GM10266 (cell line): ENCODE data around the gene CAMK2B.

ENCODE experiments used
- DNase-seq: peaks from one replicate; pipeline ENCODE4 v3.0.0; 2012; ENCODE audit errors: extremely low spot score
- TF ChIP-seq, protein P1 (sequence below): IDR thresholded peaks from 2 replicates; pipeline ENCODE4 v1.5.1; 2012; ENCODE audit warnings: mild to moderate bottlenecking, low read depth; ENCODE audit not compliant: control insufficient read depth, insufficient read depth; ENCODE audit errors: missing control alignments

Gene CAMK2B

DNA sequence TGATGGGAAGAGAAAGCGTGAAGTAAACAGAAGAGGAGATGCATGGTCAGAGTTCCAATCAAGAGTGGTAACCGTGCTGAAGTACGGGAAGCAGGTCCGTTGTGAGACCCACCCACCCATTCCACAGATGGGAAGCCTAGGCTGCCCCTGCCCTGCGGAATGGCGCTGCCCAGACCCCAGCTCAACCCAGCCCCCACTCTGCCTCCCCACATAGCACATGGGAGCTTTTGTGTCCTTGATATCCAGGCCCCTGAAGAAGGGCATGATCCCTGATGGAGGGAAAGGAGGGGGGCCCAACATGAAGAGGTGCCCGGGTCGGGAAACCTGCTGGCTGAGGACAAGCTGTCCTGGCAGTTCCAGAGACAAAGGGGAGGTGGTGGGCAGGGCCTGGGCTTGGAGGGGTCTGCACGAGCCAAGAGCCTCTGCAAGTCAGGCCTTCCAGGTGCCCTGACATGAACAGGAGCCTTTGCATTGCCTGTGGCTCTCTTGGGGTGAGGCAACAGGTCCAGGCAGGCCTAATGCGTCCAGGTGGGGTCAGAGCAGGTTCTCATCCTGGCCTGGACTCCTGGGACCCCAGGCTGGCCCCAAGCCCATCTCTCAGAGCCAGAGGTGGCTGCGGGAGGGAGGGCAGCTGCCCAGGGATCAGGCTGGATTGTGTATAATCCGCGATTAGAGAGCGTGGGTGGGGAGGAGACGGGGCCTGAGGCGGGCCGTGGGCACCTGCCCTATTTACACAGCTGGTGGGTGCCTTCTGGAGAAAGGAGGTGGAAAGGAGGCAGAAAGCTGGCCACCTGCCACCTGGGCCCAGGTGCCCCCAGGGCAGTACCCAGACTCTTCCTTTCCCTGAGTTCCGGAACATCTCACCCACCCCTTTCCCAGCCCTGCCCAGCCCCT lies 101.1 kb downstream of the CAMK2B start:
- DNase-seq = no peak
- TF ChIP-seq, protein P1, sequence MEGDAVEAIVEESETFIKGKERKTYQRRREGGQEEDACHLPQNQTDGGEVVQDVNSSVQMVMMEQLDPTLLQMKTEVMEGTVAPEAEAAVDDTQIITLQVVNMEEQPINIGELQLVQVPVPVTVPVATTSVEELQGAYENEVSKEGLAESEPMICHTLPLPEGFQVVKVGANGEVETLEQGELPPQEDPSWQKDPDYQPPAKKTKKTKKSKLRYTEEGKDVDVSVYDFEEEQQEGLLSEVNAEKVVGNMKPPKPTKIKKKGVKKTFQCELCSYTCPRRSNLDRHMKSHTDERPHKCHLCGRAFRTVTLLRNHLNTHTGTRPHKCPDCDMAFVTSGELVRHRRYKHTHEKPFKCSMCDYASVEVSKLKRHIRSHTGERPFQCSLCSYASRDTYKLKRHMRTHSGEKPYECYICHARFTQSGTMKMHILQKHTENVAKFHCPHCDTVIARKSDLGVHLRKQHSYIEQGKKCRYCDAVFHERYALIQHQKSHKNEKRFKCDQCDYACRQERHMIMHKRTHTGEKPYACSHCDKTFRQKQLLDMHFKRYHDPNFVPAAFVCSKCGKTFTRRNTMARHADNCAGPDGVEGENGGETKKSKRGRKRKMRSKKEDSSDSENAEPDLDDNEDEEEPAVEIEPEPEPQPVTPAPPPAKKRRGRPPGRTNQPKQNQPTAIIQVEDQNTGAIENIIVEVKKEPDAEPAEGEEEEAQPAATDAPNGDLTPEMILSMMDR = no peak

- no peak for DNase-seq
- TF ChIP-seq, protein P1 = no peak
These were observed 101.9 kb downstream of the CAMK2B start for GRCh38 chr7:44223362-44224079.

- TF ChIP-seq, protein P1 = no peak
- DNase-seq = no peak
These were observed 102.6 kb downstream of the CAMK2B start for GRCh38 chr7:44222776-44223261.

GRCh38 chr7:44222074-44222473 lies 103.3 kb downstream of the CAMK2B start:
- TF ChIP-seq, protein P1 = no peak
- no peak for DNase-seq

DNA sequence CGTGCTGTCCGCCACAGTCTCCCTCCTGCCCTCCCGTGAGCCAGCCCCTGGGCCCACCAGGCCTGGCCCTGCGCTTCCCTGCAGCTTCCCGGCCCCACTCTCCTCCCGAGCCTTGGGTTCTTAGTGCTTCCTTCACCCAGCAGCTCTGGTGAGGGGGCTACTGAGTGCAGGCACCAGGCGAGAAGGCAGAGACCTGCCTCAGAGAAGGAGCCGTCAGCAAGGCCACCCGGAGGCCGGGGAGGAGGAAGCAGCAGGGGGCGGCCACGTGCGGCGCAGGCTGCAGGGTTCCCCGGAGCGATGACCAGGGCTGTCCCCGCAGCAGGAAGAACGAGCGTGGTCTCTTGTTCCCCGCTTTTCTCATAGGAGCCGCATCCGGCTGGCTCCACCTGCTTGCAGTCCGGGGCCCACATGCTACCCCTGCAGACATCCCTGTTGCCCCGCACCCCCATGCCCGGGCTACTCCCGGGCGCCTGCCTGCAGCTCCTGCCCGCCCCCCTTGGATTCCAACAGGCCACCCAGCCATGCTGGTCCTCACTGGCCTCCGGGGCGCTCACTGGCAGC lies 104.1 kb downstream of the CAMK2B start:
- TF ChIP-seq, protein P1 = no peak
- no peak for DNase-seq

DNA sequence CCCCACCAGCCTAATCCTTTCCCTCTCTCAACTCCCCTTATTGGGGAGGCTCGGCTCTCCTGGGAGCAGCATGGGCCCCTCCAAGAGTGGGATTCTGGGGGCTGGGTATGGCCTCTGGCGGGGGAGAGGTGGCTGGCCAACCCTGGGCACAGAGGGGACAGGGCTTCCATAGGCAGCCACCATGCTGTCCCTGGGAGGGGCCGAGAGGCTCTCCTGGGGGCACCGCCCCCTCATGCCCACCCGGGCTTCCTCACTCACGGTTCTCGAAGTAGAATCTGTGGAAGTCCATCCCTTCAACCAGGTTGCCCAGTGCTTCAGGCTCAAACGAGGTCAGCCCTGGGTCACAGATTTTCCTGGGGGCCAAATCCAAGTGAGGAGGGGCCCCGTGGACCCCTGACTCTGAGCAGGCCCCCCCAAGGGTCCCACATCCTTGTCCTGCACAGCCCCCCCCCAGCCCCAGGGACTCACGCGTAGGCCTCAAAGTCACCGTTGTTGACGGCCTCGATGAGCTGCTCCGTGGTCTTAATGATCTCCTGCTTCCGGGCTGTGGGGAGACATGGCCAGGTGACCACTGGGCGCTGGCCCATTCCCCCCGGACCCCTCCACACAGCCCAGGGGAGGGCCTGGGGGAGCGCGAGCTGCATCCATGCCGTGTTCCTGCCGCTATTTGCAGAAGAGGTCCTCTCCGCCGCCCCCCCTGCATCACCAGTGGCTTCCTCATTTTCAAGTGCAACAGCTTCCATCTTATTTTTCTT lies 104.9 kb downstream of the CAMK2B start:
- DNase-seq = no peak
- TF ChIP-seq, protein P1 = no peak

DNA sequence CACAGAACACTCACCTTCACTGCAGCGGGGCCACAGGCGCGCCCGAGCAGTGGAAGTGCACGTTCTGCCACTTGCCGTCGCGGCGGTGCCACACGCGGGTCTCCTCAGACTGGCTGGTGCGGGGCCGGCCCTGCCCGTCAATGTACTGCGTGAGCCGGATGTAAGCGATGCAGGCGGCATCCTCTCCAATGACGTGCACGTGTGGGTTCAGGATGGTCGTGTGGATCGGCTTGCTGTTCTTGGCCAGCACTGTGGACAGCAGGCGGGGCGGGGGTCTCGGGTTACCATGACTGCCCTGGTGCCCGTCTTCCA lies 105.4 kb downstream of the CAMK2B start:
- TF ChIP-seq, protein P1 = no peak
- DNase-seq = no peak
